Lung (tissue), 12 donors: Measurements from ENCODE around the gene CST6. TPM values are rescaled to one million over a fixed set of nuclear protein-coding genes. Genes with fewer than 3 reads are reported as not detected.

Experiments used
- ATAC-seq: fragments of 200-7000 bp; cut with Tn5 transposase; one replicate; pipeline ENCODE4 v1.9.1; 2020; ENCODE audit warnings: moderate number of reproducible peaks; ENCODE audit not compliant: insufficient read depth, low FRiP score
- DNase-seq, 3 donors: peaks; one replicate each; pipeline ENCODE4 v3.0.0-alpha.2; 2013 to 2017
- H3K27ac ChIP-seq, 2 donors: one replicate each; pipeline ENCODE4 v1.5.1; 2013; ENCODE audit warnings: mild to moderate bottlenecking in 2 of 2, moderate library complexity in 2 of 2, control low read depth in 1 of 2, inconsistent platforms in 1 of 2, low read depth in 1 of 2, low read length in 1 of 2
- H3K27me3 ChIP-seq, 3 donors: one replicate each; pipeline ENCODE4 v1.5.1; 2013; ENCODE audit warnings: low read length in 2 of 3; ENCODE audit not compliant: control insufficient read depth in 3 of 3, insufficient read depth in 3 of 3
- H3K36me3 ChIP-seq, 4 donors: one replicate each; pipeline ENCODE4 v1.5.1; 2013; ENCODE audit warnings: low read length in 4 of 4, mild to moderate bottlenecking in 1 of 4, moderate library complexity in 1 of 4; ENCODE audit not compliant: control insufficient read depth in 4 of 4, insufficient read depth in 4 of 4
- H3K4me1 ChIP-seq, 5 donors: one replicate each; pipeline ENCODE4 v1.5.1; 2013; ENCODE audit warnings: low read length in 5 of 5, mild to moderate bottlenecking in 2 of 5, moderate library complexity in 1 of 5; ENCODE audit not compliant: control insufficient read depth in 5 of 5, insufficient read depth in 5 of 5
- H3K4me3 ChIP-seq: one replicate; pipeline ENCODE4 v1.5.1; 2013; ENCODE audit warnings: mild to moderate bottlenecking, control low read depth, moderate library complexity
- H3K9ac ChIP-seq, 2 donors: one replicate each; pipeline ENCODE4 v1.5.1; 2013; ENCODE audit warnings: low read length in 2 of 2, control low read depth in 1 of 2; ENCODE audit not compliant: insufficient read depth in 1 of 2
- H3K9me3 ChIP-seq, 4 donors: one replicate each; pipeline ENCODE4 v1.5.1; 2013; ENCODE audit warnings: low read length in 3 of 4, mild to moderate bottlenecking in 1 of 4, moderate library complexity in 1 of 4; ENCODE audit not compliant: control insufficient read depth in 4 of 4, insufficient read depth in 3 of 4
- WGBS, 2 donors: extraction: QIAGEN DNeasy Blood & Tissue Kit; methylation state at CpG; one replicate each; pipeline ENCODE4 v1.1.7; 2013; 5-methylcytosine and 5-hydroxymethylcytosine counted together
- polyA plus RNA-seq, 2 donors: library from polyadenylated mRNA; stranded (reverse); fragments of 200-250 nt; gene quantifications; one replicate each; pipeline ENCODE4 v1.2.1, GENCODE V29; 2013
- total RNA-seq, 2 donors: library from RNA; depleted of rRNA in 1 of 2; stranded (reverse); fragments of >200 nt in 1 of 2; gene quantifications; one replicate each; pipeline ENCODE4 v1.2.1, GENCODE V29; 2014 to 2021
- TF ChIP-seq, protein P1 (sequence below): IDR thresholded peaks from 2 replicates; pipeline ENCODE4 v1.5.1; 2012; ENCODE audit warnings: mild to moderate bottlenecking; ENCODE audit errors: control extremely low read depth, extremely low read depth
- donor health status: control.
- donor health status: control.
- donor health status: Bipolar disorder and iron deficiency.
- donor health status: healthy.
- donor health status: DM: yes; HTN: yes; CAD: no.

CST6 gene
- total and polyA plus RNA-seq, 4 donors: 7.1 to 38.8 (median 24.7) TPM

DNA sequence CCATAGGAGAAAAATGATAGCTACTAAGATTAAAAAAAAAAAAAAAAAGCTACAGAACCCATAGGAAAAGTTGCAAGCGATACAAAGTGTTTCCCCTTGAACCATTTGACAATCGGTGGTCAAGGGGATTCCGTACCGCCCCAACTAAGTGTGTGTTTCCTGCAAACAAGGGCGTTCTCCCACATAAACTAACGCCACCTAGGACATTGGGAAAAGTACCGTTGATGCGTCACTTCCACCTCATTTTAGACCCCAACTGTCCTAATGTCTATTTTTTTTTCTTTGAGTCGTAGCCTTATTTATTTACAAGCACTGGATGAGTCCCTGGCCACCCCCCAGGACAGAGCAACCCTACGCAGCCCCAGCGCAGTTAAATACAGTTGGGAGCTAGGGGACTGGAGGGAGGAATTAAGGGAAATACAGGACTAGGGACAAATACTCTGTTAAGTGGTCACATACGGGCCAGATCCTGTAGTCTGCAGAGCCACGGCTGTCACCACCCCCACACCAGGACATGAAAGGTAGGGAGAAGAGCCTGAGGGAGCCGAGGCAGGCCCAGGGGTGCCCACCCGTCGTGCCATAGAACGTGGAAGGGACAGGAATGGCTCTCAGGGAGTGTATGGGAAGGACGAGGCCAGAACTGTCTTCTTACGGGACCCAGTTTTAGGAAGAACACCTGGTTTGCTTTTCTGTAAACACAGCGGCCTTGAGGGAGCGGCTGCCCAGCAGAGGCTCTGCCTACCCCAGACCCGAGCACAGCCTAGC, 28.8 kb upstream of the CST6 start:
- Histone ChIP-seq H3K36me3 (peaks cover 4 to 15% (median 7%) of the 10 kb centered on the region in 4 donors), H3K4me1 (no peaks in the 10 kb centered on the region), H3K9ac (no peak overlapping the region), H3K27ac (no peak overlapping the region), H3K27me3 (no peaks in the 10 kb centered on the region), H3K4me3 (no peak overlapping the region), H3K9me3 (no peaks in the 10 kb centered on the region)
- TF ChIP-seq, protein P1, sequence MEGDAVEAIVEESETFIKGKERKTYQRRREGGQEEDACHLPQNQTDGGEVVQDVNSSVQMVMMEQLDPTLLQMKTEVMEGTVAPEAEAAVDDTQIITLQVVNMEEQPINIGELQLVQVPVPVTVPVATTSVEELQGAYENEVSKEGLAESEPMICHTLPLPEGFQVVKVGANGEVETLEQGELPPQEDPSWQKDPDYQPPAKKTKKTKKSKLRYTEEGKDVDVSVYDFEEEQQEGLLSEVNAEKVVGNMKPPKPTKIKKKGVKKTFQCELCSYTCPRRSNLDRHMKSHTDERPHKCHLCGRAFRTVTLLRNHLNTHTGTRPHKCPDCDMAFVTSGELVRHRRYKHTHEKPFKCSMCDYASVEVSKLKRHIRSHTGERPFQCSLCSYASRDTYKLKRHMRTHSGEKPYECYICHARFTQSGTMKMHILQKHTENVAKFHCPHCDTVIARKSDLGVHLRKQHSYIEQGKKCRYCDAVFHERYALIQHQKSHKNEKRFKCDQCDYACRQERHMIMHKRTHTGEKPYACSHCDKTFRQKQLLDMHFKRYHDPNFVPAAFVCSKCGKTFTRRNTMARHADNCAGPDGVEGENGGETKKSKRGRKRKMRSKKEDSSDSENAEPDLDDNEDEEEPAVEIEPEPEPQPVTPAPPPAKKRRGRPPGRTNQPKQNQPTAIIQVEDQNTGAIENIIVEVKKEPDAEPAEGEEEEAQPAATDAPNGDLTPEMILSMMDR: no peak
- 74 to 84% methylated on average over 22 of the region's 22 CpGs for WGBS, 2 donors
- no peak for ATAC-seq
- no peak for DNase-seq

DNA sequence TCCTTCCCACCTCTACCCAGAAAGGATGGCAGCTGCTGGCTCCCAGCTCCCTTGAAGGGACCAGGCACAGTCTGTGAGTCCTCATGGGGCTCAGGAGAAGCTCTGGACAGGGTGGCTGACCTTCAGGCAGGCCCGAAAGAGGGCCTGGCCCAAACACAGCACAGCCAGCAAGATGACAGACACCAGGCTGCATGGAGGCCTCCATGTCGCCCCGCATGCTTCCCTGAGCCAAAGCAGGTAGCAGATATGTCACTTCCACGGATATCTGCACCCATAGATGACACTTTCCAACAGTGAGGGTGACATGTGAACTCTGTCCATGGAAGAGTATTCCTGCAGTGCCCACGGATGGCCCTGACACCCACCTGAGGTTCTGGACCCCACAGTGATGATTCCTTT, 28.2 kb upstream of the CST6 start:
- no peak overlapping the region for H3K4me3 ChIP-seq
- H3K27ac ChIP-seq: no peak overlapping the region
- 87 to 88% methylated on average over 5 of the region's 5 CpGs for WGBS, 2 donors
- no peak for DNase-seq
- no peaks in the 10 kb centered on the region for H3K4me1 ChIP-seq
- H3K9ac ChIP-seq: no peak overlapping the region
- TF ChIP-seq, protein P1: no peak
- no peaks in the 10 kb centered on the region for H3K9me3 ChIP-seq
- H3K27me3 ChIP-seq: no peaks in the 10 kb centered on the region
- peaks cover 3 to 10% (median 5%) of the 10 kb centered on the region in 4 donors for H3K36me3 ChIP-seq
- ATAC-seq: no peak

DNA sequence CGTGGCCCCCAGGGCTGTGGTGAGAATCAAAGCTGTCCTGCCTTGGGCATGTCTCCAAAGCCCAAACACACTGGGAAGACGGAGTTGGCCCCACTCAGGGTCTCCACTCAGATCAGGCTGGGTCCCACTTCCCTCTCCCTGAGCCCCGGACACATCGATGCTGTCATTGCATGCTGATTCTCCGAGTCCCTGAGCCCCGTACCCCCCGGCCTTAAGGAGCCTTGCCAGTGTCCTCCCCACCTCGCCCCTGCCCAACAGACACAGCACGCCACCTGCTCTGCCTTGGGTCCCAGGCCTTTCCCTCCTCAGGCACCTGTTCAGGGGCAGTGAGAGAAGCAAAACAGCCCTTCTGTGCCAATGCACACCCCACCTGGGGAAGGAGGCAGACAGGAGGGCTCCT, 24.5 kb upstream of the CST6 start:
- Histone ChIP-seq H3K36me3 (peaks cover 0 to 4% (median 1%) of the 10 kb centered on the region in 4 donors), H3K9me3 (no peaks in the 10 kb centered on the region), H3K9ac (no peak overlapping the region), H3K27ac (no peak overlapping the region), H3K4me1 (no peaks in the 10 kb centered on the region), H3K27me3 (no peaks in the 10 kb centered on the region), H3K4me3 (no peak overlapping the region)
- no peak for ATAC-seq
- TF ChIP-seq, protein P1: no peak
- DNase-seq: no peak
- WGBS, 2 donors: 84 to 88% methylated on average over 9 of the region's 9 CpGs
